ENCODE measurements around the gene FAF1.

FAF1 gene

DNA sequence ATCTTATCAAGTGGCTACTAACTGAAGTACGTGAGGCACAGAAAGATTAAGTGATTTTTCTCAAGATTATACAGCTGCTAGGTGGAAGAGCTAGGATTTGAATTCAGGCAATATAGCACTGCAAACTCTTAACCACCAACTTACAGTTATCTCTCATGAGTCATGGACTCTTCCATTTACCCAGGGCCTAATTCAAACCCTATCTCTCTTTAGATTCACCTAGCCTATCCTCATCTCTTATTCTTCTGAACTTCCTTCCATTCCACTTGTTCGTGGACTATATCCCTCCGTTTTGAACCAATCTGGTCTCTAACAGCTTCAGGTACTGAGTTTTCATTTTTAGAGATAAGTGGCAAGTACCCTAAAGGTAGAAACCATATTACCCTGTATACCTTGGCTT lies 444.0 kb downstream of the FAF1 start:
- Mint-ChIP-seq H3K27me3 (ENCODE audit: low read depth, poor library complexity) (no peaks in the 10 kb centered on the region), H3K27ac (no peak overlapping the region), H3K9me3 (no peaks in the 10 kb centered on the region), H3K36me3 (ENCODE audit: low read depth) (peaks cover 25% of the 10 kb centered on the region), H3K4me3 (no peak overlapping the region), H3K4me1 (no peaks in the 10 kb centered on the region)
- DNase-seq = no peak
- TF ChIP-seq, protein P1, sequence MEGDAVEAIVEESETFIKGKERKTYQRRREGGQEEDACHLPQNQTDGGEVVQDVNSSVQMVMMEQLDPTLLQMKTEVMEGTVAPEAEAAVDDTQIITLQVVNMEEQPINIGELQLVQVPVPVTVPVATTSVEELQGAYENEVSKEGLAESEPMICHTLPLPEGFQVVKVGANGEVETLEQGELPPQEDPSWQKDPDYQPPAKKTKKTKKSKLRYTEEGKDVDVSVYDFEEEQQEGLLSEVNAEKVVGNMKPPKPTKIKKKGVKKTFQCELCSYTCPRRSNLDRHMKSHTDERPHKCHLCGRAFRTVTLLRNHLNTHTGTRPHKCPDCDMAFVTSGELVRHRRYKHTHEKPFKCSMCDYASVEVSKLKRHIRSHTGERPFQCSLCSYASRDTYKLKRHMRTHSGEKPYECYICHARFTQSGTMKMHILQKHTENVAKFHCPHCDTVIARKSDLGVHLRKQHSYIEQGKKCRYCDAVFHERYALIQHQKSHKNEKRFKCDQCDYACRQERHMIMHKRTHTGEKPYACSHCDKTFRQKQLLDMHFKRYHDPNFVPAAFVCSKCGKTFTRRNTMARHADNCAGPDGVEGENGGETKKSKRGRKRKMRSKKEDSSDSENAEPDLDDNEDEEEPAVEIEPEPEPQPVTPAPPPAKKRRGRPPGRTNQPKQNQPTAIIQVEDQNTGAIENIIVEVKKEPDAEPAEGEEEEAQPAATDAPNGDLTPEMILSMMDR (IDR thresholded peaks at IDR 0.05) = no peak

DNA sequence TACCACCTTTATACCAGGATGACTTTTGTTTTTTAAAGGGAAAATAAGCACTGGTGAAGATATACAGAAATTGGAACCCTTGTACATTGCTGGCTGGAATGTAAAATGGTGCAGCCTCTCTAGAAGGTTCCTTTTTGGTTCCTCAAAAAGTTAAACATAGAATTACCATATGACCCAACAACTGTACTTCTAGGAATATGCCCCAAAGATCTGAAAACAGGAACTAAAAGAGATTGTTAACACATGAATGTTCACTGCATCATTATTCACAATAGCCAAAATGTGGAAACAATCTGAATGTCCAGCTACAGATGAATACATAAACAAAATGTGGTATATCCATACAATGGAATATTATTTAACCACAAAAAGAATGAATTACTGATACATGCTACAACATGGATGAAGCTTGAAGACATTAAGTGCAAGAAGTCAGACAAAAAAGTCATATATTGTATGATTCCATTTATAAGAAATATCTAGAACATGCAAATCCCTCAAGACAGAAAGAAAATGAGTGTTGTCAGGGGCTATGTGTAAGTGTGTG lies 452.0 kb downstream of the FAF1 start:
- TF ChIP-seq, protein P1 (IDR thresholded peaks at IDR 0.05) = no peak
- Mint-ChIP-seq H3K27ac (no peak overlapping the region), H3K4me1 (no peaks in the 10 kb centered on the region), H3K9me3 (peaks cover 11% of the 10 kb centered on the region), H3K4me3 (no peak overlapping the region), H3K36me3 (ENCODE audit: low read depth) (peaks cover 50% of the 10 kb centered on the region), H3K27me3 (ENCODE audit: low read depth, poor library complexity) (no peaks in the 10 kb centered on the region)
- DNase-seq = no peak

DNA sequence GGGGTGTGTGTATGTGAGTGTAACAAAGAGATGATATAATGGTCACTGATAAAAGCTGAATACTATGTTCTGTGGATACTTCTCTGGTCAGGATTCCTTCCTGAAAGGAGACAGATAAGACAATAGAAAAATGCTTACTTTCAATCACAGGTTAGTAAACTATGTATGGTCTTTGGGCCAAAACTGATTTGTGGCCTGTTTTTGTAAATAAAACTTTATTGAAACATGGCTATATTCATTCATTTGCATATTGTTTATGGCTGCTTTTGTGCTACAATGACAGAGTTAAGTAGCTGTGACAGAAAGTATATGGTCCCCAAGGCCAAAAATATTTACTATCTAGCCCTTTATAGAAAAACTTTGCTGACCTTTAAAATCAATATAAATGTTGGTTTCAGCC lies 454.6 kb downstream of the FAF1 start:
- H3K4me3 Mint-ChIP-seq = no peak overlapping the region
- no peaks in the 10 kb centered on the region for H3K4me1 Mint-ChIP-seq
- peaks cover 22% of the 10 kb centered on the region for H3K9me3 Mint-ChIP-seq
- H3K36me3 Mint-ChIP-seq (ENCODE audit: low read depth) = peaks cover 43% of the 10 kb centered on the region
- H3K27ac Mint-ChIP-seq = no peak overlapping the region
- no peaks in the 10 kb centered on the region for H3K27me3 Mint-ChIP-seq (ENCODE audit: low read depth, poor library complexity)
- DNase-seq = no peak
- TF ChIP-seq, protein P1 (IDR thresholded peaks at IDR 0.05) = no peak

DNA sequence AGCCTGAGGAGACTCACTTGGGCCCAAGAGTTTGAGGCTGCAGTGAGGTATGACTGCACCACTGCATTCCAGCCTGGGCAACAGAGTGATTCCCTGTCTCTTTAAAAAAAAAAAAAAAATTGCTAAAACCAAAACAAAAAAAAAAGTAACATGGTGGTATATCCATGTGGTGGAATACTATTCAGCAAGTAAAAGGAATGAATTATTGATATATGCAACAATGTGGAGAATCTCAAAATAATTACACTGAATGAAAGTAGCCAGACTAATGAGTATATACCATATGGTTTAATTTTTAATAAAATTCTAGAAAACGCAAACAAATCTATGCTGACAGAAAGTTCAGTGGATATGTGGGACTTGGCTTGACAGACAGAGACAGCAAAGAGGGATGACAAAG lies 456.6 kb downstream of the FAF1 start:
- H3K9me3 Mint-ChIP-seq = peaks cover 24% of the 10 kb centered on the region
- TF ChIP-seq, protein P1 (IDR thresholded peaks at IDR 0.05) = no peak
- DNase-seq = no peak
- peaks cover 48% of the 10 kb centered on the region for H3K36me3 Mint-ChIP-seq (ENCODE audit: low read depth)
- H3K27me3 Mint-ChIP-seq (ENCODE audit: low read depth, poor library complexity) = no peaks in the 10 kb centered on the region
- H3K4me3 Mint-ChIP-seq = no peak overlapping the region
- no peaks in the 10 kb centered on the region for H3K4me1 Mint-ChIP-seq
- no peak overlapping the region for H3K27ac Mint-ChIP-seq

DNA sequence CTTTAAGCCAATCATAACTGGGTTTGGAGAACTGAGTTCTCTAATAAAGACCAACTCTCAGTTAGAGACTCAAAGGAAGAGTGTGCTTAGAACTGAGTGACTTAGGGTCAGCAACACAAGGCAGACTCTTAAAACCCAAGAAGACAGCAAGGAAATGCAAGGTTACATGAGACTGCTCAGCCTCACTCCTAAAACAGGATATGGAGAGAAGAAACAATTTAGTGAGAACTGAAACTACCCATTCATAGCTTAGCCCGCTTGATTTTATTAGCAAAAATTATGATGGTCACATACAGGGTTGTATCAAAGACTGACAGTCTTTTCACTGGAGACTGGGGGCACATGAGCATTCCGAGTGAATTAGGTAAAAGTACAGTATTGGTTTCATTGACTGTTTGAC lies 457.9 kb downstream of the FAF1 start:
- peaks cover 37% of the 10 kb centered on the region for H3K9me3 Mint-ChIP-seq
- H3K27ac Mint-ChIP-seq = no peak overlapping the region
- peaks cover 1% of the 10 kb centered on the region for H3K27me3 Mint-ChIP-seq (ENCODE audit: low read depth, poor library complexity)
- DNase-seq = no peak
- H3K36me3 Mint-ChIP-seq (ENCODE audit: low read depth) = peaks cover 54% of the 10 kb centered on the region
- TF ChIP-seq, protein P1 (IDR thresholded peaks at IDR 0.05) = no peak
- H3K4me1 Mint-ChIP-seq = no peaks in the 10 kb centered on the region
- H3K4me3 Mint-ChIP-seq = no peak overlapping the region

DNA sequence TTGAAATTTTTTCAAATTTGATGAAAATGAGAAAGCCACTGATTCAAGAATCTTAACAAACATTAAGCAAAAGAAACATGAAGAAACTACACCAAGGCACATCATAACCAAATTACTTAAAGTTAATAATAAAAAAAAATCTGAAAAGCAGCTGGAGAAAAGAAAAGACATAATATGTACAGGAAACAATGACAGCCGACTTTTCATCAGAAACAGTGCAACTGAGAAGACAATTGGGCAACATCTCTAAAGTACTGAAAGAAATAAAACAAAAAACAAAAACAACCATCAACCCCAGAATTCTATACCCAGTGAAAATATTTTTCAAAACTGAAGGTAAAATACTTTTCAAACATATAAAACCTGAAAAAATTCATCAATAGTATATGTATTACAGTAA lies 463.1 kb downstream of the FAF1 start:
- DNase-seq = no peak
- Mint-ChIP-seq H3K36me3 (ENCODE audit: low read depth) (peaks cover 46% of the 10 kb centered on the region), H3K27me3 (ENCODE audit: low read depth, poor library complexity) (peaks cover 7% of the 10 kb centered on the region), H3K27ac (no peak overlapping the region), H3K4me3 (no peak overlapping the region), H3K9me3 (peaks cover 33% of the 10 kb centered on the region), H3K4me1 (no peaks in the 10 kb centered on the region)
- TF ChIP-seq, protein P1 (IDR thresholded peaks at IDR 0.05) = no peak
